GM12892 (cell line): ENCODE data around the gene ACTRT3.

Source experiments
- POLR2A ChIP-seq: IDR thresholded peaks from 2 replicates; pipeline ENCODE4 v1.6.1; 2011; ENCODE audit warnings: low read depth, low read length, control low read depth
- POLR2AphosphoS5 ChIP-seq: IDR thresholded peaks from 2 replicates; pipeline ENCODE4 v1.6.1; 2011; ENCODE audit warnings: low read depth, low read length, control low read depth

- peak; percentile 94 for TF ChIP-seq POLR2AphosphoS5
- peak; percentile 96 for TF ChIP-seq POLR2A
These were observed 3.8 kb upstream of the ACTRT3 start, which contains the start of gene MYNN for GRCh38 chr3:169772897-169773816.
